MM.1S (cell line): Measurements from ENCODE around the gene PHF21B.

Experiments
- DNase-seq: peaks from one replicate; pipeline ENCODE4 v3.0.0-alpha.2; 2015
- H2AFZ ChIP-seq: fragments of 300-600 bp; sonication (generic); 2 replicates; pipeline ENCODE4 v1.6.0; 2016; ENCODE audit warnings: antibody characterized with exemption, low read length
- H3F3A ChIP-seq: fragments of 300-600 bp; sonication (generic); 2 replicates; pipeline ENCODE4 v1.6.1; 2016; ENCODE audit warnings: mild to moderate bottlenecking, antibody characterized with exemption, low read length, moderate library complexity, mixed read lengths; ENCODE audit not compliant: insufficient read depth
- H3K27ac ChIP-seq: fragments of 300-600 bp; sonication (generic); 2 replicates; pipeline ENCODE4 v1.5.1; 2016; ENCODE audit warnings: mild to moderate bottlenecking, low read length
- H3K27me3 ChIP-seq: fragments of 300-600 bp; sonication (generic); replicated peaks from 2 replicates; pipeline ENCODE4 v1.6.0; 2016; ENCODE audit warnings: low read length; ENCODE audit not compliant: insufficient read depth
- H3K36me3 ChIP-seq: fragments of 300-600 bp; sonication (generic); replicated peaks from 2 replicates; pipeline ENCODE4 v1.6.1; 2016; ENCODE audit warnings: mild to moderate bottlenecking, low read length, mixed read lengths; ENCODE audit not compliant: insufficient read depth
- H3K4me1 ChIP-seq: fragments of 300-600 bp; sonication (generic); 2 replicates; pipeline ENCODE4 v1.6.1; 2016; ENCODE audit warnings: low read length, mixed read lengths
- H3K4me2 ChIP-seq: fragments of 300-600 bp; sonication (generic); 2 replicates; pipeline ENCODE4 v1.6.0; 2016; ENCODE audit warnings: low read depth, low read length
- H3K4me3 ChIP-seq: fragments of 300-600 bp; sonication (generic); 2 replicates; pipeline ENCODE4 v1.5.1; 2016; ENCODE audit warnings: low read length, mixed read lengths
- H3K79me2 ChIP-seq: fragments of 300-600 bp; sonication (generic); 2 replicates; pipeline ENCODE4 v1.6.1; 2016; ENCODE audit warnings: mixed run types, low read length, mixed read lengths
- H3K9ac ChIP-seq: fragments of 300-600 bp; sonication (generic); 2 replicates; pipeline ENCODE4 v1.6.1; 2016; ENCODE audit warnings: low read length, mixed read lengths
- H3K9me2 ChIP-seq: fragments of 300-600 bp; sonication (generic); replicated peaks from 2 replicates; pipeline ENCODE4 v1.6.1; 2016; ENCODE audit warnings: mild to moderate bottlenecking, low read length, mixed read lengths; ENCODE audit not compliant: insufficient read depth
- H3K9me3 ChIP-seq: fragments of 300-600 bp; sonication (generic); replicated peaks from 2 replicates; pipeline ENCODE4 v1.6.1; 2016; ENCODE audit warnings: mild to moderate bottlenecking, low read length, mixed read lengths; ENCODE audit not compliant: insufficient read depth
- H4K20me1 ChIP-seq: fragments of 300-600 bp; sonication (generic); 2 replicates; pipeline ENCODE4 v1.6.1; 2016; ENCODE audit warnings: mild to moderate bottlenecking, low read length, moderate library complexity, mixed read lengths; ENCODE audit not compliant: insufficient read depth
- CTCF ChIP-seq: fragments of 300-600 bp; sonication (generic); IDR thresholded peaks from 2 replicates; pipeline ENCODE4 v1.5.1; 2016; ENCODE audit warnings: antibody characterized with exemption, low read length, mixed read lengths
- EZH2 ChIP-seq: fragments of 300-600 bp; sonication (generic); optimal IDR thresholded peaks from 2 replicates; pipeline ENCODE3; 2017; ENCODE audit warnings: low read depth, mild to moderate bottlenecking, antibody characterized with exemption, low read length, mixed read lengths
- EZH2phosphoT487 ChIP-seq: fragments of 300-600 bp; sonication (generic); IDR thresholded peaks from 2 replicates; pipeline ENCODE4 v1.6.1; 2018; ENCODE audit warnings: antibody characterized with exemption, low read length

Gene PHF21B

DNA sequence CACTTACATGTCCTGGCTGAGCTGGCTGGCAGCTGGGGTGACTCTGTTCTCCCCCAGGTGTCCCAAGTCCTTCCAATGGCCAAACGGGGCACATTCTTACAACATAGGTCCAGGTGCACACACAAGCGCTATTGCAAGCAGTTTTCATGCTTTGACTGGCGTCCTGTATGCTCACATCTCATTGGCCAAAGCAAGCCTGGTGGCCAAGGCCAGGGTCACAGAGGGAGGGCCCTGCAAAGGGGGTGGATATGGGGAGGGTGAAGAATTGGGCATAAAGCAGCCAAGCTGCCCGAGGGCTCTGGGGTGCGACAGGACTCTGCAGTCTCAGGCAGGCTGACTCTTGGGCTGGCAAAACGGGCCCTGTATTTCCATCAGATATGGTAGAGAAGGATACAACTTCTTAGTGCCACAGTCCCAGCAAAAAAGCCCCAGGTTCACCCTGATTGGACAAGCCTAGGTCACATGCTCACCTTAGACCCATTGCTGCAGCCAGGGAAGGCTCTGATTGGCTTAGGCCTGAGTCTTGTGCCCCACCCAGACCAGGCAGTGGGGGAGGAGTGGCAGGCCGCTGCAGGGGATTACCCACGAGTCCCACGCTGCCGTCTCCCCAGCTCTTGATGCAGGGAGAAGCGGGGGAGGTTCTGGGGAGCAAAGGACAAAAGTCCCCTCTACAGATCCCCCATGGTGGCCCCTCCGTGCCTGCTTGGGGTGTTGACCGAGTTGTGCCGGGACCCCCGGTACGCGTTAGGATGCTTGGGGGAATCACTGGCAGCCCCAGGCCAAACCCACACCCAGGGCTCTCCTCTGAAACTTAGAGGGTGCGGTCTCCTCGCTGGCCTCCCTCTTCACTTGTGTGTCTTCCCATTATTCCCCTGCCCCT, 146.6 kb downstream of the PHF21B start:
- no peak for DNase-seq
- no peak overlapping the region for H3K4me3 ChIP-seq
- peaks cover 81% of the 10 kb centered on the region for H3K27me3 ChIP-seq
- H2AFZ ChIP-seq: no peak overlapping the region
- no peaks in the 10 kb centered on the region for H3K9me2 ChIP-seq
- H3K9me3 ChIP-seq: no peaks in the 10 kb centered on the region
- no peaks in the 10 kb centered on the region for H3K36me3 ChIP-seq
- H3K4me1 ChIP-seq: no peaks in the 10 kb centered on the region
- no peaks in the 10 kb centered on the region for H3K79me2 ChIP-seq
- H3F3A ChIP-seq: no peaks in the 10 kb centered on the region
- H3K27ac ChIP-seq: no peak overlapping the region
- no peak overlapping the region for H3K4me2 ChIP-seq
- H3K9ac ChIP-seq: no peak overlapping the region
- TF ChIP-seq CTCF: no peak
- TF ChIP-seq EZH2phosphoT487: no peak
- no peak for TF ChIP-seq EZH2
- no peaks in the 10 kb centered on the region for H4K20me1 ChIP-seq

GRCh38 chr22:44862281-44862680, 147.5 kb downstream of the PHF21B start:
- no peak for DNase-seq
- Histone ChIP-seq H3K9me2 (no peaks in the 10 kb centered on the region), H3K4me1 (no peaks in the 10 kb centered on the region), H4K20me1 (no peaks in the 10 kb centered on the region), H3K79me2 (no peaks in the 10 kb centered on the region), H3K9me3 (no peaks in the 10 kb centered on the region), H3K27me3 (peaks cover 84% of the 10 kb centered on the region), H3F3A (no peaks in the 10 kb centered on the region), H3K4me2 (no peak overlapping the region), H2AFZ (no peak overlapping the region), H3K36me3 (no peaks in the 10 kb centered on the region), H3K4me3 (no peak overlapping the region), H3K9ac (no peak overlapping the region), H3K27ac (no peak overlapping the region)
- TF ChIP-seq EZH2 (no peak), CTCF (no peak), EZH2phosphoT487 (no peak)

DNA sequence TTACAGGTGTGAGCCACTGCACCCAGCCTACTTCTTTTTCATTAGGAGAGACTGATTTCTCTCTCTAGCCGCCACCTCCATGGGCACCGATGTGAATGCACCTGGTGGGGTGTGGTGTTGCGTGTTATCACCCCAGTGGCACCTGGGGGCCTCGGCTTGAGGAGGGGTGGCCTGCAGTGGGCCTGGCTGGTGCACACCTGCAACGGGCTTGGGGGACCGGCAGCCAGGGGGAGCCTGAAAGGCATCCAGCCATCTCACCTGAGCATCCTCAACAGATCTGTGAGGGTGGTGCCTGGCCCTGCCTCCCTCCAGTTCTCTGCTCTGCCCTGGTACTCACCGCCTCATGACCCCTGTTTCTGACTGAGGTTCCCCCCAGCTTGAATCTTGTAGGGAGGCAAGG, 148.6 kb downstream of the PHF21B start:
- no peaks in the 10 kb centered on the region for H4K20me1 ChIP-seq

More for the DNA sequence above, 148.6 kb downstream of the PHF21B start:
- Histone ChIP-seq H3K9me3 (no peaks in the 10 kb centered on the region), H2AFZ (no peak overlapping the region), H3K4me1 (no peaks in the 10 kb centered on the region), H3K27me3 (peaks cover 86% of the 10 kb centered on the region), H3K79me2 (no peaks in the 10 kb centered on the region), H3K4me2 (no peak overlapping the region), H3K9me2 (no peaks in the 10 kb centered on the region), H3K36me3 (no peaks in the 10 kb centered on the region), H3F3A (no peaks in the 10 kb centered on the region), H3K27ac (no peak overlapping the region), H3K9ac (no peak overlapping the region), H3K4me3 (no peak overlapping the region)
- no peak for TF ChIP-seq EZH2phosphoT487
- TF ChIP-seq EZH2: no peak
- no peak for TF ChIP-seq CTCF
- DNase-seq: no peak
